ENCODE data around the gene ZNF436.

The ZNF436 gene

DNA sequence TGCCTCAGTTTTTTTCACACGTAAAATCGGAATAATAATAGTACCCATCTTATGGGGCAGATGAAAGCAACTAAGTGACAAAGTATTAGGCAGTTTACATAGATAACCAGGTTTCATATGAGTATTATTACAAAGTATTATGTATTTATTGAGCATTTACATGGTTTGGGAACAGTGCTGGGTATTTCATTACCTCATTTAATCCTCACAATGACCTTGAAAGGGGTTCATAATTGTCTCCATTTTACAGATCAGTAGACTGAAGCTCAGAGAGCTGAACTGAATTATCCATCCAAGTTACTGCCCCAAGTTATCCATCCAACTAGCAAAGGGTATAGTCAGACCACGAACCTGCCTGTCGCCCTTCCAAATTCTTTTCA is 33.7 kb upstream of the ZNF436 start:
- TF ChIP-seq RAD21 (IDR thresholded peaks at IDR 0.05; ENCODE audit: low read depth) (no peak), YY1 (IDR thresholded peaks at IDR 0.05; ENCODE audit: low read depth) (no peak), NFIC (IDR thresholded peaks at IDR 0.05) (no peak), EP300 (IDR thresholded peaks at IDR 0.05; ENCODE audit: borderline replicate concordance) (no peak), TCF12 (IDR thresholded peaks at IDR 0.05; ENCODE audit: low read depth) (no peak), ZBTB7A (IDR thresholded peaks at IDR 0.05; ENCODE audit: low read depth) (no peak)
- TF ChIP-seq, protein P1, sequence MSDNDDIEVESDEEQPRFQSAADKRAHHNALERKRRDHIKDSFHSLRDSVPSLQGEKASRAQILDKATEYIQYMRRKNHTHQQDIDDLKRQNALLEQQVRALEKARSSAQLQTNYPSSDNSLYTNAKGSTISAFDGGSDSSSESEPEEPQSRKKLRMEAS (IDR thresholded peaks at IDR 0.05) = no peak
- TF ChIP-seq, protein P2, sequence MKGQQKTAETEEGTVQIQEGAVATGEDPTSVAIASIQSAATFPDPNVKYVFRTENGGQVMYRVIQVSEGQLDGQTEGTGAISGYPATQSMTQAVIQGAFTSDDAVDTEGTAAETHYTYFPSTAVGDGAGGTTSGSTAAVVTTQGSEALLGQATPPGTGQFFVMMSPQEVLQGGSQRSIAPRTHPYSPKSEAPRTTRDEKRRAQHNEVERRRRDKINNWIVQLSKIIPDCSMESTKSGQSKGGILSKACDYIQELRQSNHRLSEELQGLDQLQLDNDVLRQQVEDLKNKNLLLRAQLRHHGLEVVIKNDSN (IDR thresholded peaks at IDR 0.05) = no peak

DNA sequence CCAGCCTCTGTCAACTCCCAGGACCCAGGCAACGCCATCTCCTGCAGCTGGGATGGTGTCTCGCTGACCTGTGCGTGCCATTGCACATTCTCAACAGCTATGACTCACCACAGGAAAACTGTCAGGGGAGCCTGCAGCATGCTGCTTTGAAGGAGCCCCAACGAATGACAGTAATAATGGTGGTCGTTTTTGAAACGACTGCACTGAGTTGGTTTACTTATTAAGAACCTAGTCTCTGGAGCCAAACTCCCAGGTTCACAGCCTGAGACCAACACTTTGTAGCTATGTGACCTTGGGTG is 33.4 kb upstream of the ZNF436 start:
- TF ChIP-seq CREB1 (IDR thresholded peaks at IDR 0.05; ENCODE audit: low read depth) = no peak
- TF ChIP-seq, protein P3, sequence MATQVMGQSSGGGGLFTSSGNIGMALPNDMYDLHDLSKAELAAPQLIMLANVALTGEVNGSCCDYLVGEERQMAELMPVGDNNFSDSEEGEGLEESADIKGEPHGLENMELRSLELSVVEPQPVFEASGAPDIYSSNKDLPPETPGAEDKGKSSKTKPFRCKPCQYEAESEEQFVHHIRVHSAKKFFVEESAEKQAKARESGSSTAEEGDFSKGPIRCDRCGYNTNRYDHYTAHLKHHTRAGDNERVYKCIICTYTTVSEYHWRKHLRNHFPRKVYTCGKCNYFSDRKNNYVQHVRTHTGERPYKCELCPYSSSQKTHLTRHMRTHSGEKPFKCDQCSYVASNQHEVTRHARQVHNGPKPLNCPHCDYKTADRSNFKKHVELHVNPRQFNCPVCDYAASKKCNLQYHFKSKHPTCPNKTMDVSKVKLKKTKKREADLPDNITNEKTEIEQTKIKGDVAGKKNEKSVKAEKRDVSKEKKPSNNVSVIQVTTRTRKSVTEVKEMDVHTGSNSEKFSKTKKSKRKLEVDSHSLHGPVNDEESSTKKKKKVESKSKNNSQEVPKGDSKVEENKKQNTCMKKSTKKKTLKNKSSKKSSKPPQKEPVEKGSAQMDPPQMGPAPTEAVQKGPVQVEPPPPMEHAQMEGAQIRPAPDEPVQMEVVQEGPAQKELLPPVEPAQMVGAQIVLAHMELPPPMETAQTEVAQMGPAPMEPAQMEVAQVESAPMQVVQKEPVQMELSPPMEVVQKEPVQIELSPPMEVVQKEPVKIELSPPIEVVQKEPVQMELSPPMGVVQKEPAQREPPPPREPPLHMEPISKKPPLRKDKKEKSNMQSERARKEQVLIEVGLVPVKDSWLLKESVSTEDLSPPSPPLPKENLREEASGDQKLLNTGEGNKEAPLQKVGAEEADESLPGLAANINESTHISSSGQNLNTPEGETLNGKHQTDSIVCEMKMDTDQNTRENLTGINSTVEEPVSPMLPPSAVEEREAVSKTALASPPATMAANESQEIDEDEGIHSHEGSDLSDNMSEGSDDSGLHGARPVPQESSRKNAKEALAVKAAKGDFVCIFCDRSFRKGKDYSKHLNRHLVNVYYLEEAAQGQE (IDR thresholded peaks at IDR 0.05; ENCODE audit: low read depth) = no peak
- TF ChIP-seq YY1 (IDR thresholded peaks at IDR 0.05; ENCODE audit: low read depth) = peak; percentile 56
- TF ChIP-seq, protein P1 (IDR thresholded peaks at IDR 0.05) = no peak
- no peak for TF ChIP-seq RAD21 (IDR thresholded peaks at IDR 0.05; ENCODE audit: low read depth)
- peak; percentile 48; the same call in 1 of the 2 replicates for TF ChIP-seq TEAD4 (IDR thresholded peaks at IDR 0.05)
- TF ChIP-seq EGR1 (IDR thresholded peaks at IDR 0.05) = no peak
- TF ChIP-seq NFIC (IDR thresholded peaks at IDR 0.05) = no peak

DNA sequence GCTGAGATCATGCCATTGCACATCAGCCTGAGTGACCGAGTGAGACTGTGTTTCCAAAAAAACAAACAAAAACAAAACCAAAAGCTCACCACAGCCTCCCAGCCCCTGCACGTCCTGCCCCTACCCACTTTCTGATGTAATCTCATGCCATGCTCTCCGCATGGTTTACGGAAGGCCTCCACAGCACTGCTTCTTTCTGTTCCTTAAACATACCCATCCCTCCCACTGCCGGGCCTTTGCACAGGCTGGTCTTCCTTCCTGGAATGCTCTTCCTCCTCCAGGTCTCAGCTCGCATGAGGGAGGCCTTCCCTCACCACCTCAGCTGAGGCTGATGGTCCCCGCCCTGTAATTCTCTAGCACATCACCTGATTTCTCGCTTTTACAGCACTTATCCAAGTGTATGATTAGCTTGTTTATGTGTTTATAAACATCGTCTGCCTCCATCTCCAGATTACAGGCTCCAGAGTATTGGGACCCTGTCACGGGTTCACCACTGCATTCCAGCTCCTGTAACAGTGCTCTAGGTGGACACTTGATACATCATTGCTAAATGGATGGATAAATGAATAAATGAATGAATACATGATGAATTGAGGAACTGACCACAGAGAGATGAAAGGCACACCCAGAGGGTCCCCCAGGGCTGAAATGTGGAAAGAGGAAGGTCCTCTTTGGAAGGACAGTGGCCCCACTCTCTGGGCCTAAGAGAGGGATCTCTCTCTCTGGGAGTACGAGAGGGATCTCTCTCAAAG is 32.8 kb upstream of the ZNF436 start:
- TF ChIP-seq CREB1 (IDR thresholded peaks at IDR 0.05; ENCODE audit: low read depth) (no peak), CEBPB (IDR thresholded peaks at IDR 0.05) (no peak), TEAD4 (IDR thresholded peaks at IDR 0.05) (0 out of 2 replicates have a peak, but pooled peaks have one; percentile 8), TCF12 (IDR thresholded peaks at IDR 0.05; ENCODE audit: low read depth) (no peak)

DNA sequence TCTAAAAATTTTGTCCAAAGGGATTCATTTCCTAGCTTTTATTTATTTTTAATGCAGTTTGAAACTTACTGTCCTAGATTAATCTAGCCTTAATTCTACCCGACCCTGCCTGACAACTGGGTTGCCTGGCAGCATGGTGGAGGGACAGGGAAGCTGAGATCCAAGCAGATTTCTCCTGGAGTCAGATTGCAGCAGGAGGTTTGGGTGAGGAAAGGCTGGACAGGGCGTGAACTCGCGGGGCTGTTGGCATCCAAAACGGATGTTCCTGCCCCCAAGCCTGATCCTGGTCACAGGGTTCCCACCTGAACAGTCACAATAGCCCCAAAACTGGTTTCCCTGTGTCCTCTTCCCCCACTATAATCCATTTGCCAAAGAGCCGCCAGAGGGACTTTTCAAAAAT is 31.7 kb upstream of the ZNF436 start:
- TF ChIP-seq TCF12 (IDR thresholded peaks at IDR 0.05; ENCODE audit: low read depth) (no peak), EGR1 (IDR thresholded peaks at IDR 0.05) (no peak), TEAD4 (IDR thresholded peaks at IDR 0.05) (no peak), NFIC (IDR thresholded peaks at IDR 0.05) (no peak), EP300 (IDR thresholded peaks at IDR 0.05; ENCODE audit: borderline replicate concordance) (no peak), TAF1 (IDR thresholded peaks at IDR 0.05; ENCODE audit: low read depth) (no peak), CREB1 (IDR thresholded peaks at IDR 0.05; ENCODE audit: low read depth) (no peak), CEBPB (IDR thresholded peaks at IDR 0.05) (no peak), YY1 (IDR thresholded peaks at IDR 0.05; ENCODE audit: low read depth) (no peak), ZBTB7A (IDR thresholded peaks at IDR 0.05; ENCODE audit: low read depth) (no peak), FOXM1 (IDR thresholded peaks at IDR 0.05; ENCODE audit: borderline replicate concordance, low read depth) (no peak), RAD21 (IDR thresholded peaks at IDR 0.05; ENCODE audit: low read depth) (no peak)
- TF ChIP-seq, protein P2 (IDR thresholded peaks at IDR 0.05) = no peak
- TF ChIP-seq, protein P3 (IDR thresholded peaks at IDR 0.05; ENCODE audit: low read depth) = no peak
- TF ChIP-seq, protein P1 (IDR thresholded peaks at IDR 0.05) = no peak

DNA sequence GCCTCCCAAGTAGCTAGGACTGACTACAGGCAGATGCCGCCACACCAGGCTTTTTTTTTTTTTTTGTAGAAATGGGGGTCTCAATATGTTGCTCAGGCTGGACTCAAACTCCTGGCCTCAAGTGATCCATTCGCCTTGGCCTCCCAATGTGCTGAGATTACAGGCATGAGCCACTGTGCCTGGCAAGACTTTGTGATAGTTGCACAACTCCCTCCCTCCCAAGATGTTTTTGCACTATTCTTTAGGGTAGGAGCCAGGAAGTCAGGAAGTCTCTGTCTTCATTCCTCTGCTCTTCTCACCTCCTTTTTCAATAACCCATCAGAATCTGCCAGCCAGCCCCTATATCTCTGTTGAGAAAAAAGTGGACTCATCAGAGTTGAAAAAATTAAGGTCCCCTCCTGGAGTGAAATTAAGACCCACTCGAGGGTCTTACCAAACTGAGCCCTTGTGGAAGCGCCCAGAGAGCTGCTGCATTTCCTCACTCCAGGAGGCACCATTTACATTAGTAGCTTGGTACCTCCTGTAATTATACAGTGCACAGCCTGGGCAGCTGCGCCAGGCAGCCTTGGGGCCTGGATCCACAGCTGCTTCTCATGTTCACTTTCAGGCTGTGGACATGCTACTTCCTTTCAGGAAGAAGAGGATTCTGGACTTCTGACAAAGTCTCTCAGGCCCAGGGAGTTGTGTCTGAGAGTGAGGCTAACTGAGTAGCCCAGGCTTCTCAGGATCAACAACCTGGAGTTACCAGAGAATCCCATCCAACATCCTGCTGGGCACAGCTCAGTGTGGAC is 30.9 kb upstream of the ZNF436 start:
- peak; percentile 35; the same call in 1 of the 2 replicates for TF ChIP-seq CEBPB (IDR thresholded peaks at IDR 0.05)
- no peak for TF ChIP-seq TEAD4 (IDR thresholded peaks at IDR 0.05)

DNA sequence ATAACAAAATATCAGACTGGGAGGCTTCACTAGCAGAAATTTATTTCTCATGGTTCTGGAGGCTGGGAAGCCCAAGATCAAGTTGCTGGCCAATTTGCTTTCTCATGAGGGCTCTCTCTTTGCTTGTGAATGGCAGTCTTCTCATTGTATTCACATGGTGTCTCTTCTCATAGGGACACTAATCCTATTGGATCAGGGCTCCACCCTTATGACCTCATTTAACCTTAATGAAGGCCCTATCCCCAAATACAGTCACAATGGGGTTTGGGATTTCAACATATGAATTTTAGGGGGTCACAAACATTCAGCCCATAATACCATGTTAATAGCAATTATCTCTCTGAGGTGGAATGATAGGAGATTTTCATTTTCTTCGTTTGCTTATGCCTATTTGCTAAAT is 29.6 kb upstream of the ZNF436 start:
- TF ChIP-seq RAD21 (IDR thresholded peaks at IDR 0.05; ENCODE audit: low read depth) = no peak
- no peak for TF ChIP-seq TEAD4 (IDR thresholded peaks at IDR 0.05)
- TF ChIP-seq, protein P1 (IDR thresholded peaks at IDR 0.05) = no peak
- no peak for TF ChIP-seq ZBTB7A (IDR thresholded peaks at IDR 0.05; ENCODE audit: low read depth)
- no peak for TF ChIP-seq EGR1 (IDR thresholded peaks at IDR 0.05)
- TF ChIP-seq CREB1 (IDR thresholded peaks at IDR 0.05; ENCODE audit: low read depth) = no peak
- TF ChIP-seq, protein P2 (IDR thresholded peaks at IDR 0.05) = no peak
- no peak for TF ChIP-seq EP300 (IDR thresholded peaks at IDR 0.05; ENCODE audit: borderline replicate concordance)
- TF ChIP-seq YY1 (IDR thresholded peaks at IDR 0.05; ENCODE audit: low read depth) = no peak
- TF ChIP-seq FOXM1 (IDR thresholded peaks at IDR 0.05; ENCODE audit: borderline replicate concordance, low read depth) = no peak
- TF ChIP-seq TAF1 (IDR thresholded peaks at IDR 0.05; ENCODE audit: low read depth) = no peak
- TF ChIP-seq TCF12 (IDR thresholded peaks at IDR 0.05; ENCODE audit: low read depth) = no peak
- no peak for TF ChIP-seq NFIC (IDR thresholded peaks at IDR 0.05)
- TF ChIP-seq, protein P3 (IDR thresholded peaks at IDR 0.05; ENCODE audit: low read depth) = no peak
- TF ChIP-seq CEBPB (IDR thresholded peaks at IDR 0.05) = no peak

All from Ishikawa (cell line).